SK-N-MC (cell line): ENCODE results near the gene PBX3.

Experiments
- DNase-seq: peaks from one replicate; pipeline ENCODE4 v3.0.0-alpha.2; 2011; ENCODE audit warnings: low read depth, low spot score
- H3K27ac ChIP-seq: fragments of 200-600 bp; sonication (generic); 2 replicates; pipeline ENCODE4 v1.5.1; 2016; ENCODE audit warnings: mixed run types
- H3K36me3 ChIP-seq: fragments of 200-600 bp; sonication (generic); 2 replicates; pipeline ENCODE4 v1.6.1; 2017; ENCODE audit warnings: antibody characterized with exemption, low read length, mixed read lengths; ENCODE audit not compliant: insufficient read depth
- H3K4me3 ChIP-seq: fragments of 200-600 bp; sonication (generic); 2 replicates; pipeline ENCODE4 v1.5.1; 2016
- H3K9ac ChIP-seq: fragments of 200-600 bp; sonication (generic); 2 replicates; pipeline ENCODE4 v1.8.0; 2017; ENCODE audit warnings: mixed run types, mixed read lengths; ENCODE audit not compliant: insufficient read length
- H3K9me3 ChIP-seq: fragments of 200-600 bp; sonication (generic); 2 replicates; pipeline ENCODE4 v1.6.1; 2017; ENCODE audit warnings: low read depth, mild to moderate bottlenecking, antibody characterized with exemption, low read length, moderate library complexity, mixed read lengths
- EZH2 ChIP-seq: fragments of 200-600 bp; sonication (generic); IDR thresholded peaks from one replicate; pipeline ENCODE4 v1.6.1; 2017; ENCODE audit warnings: antibody characterized with exemption
- FOXP2 ChIP-seq: optimal IDR thresholded peaks from 2 replicates; pipeline ENCODE3; 2011; ENCODE audit warnings: mild to moderate bottlenecking, moderate library complexity; ENCODE audit not compliant: insufficient read depth; ENCODE audit errors: extremely low read length, control extremely low read depth
- POLR2AphosphoS5 ChIP-seq: IDR thresholded peaks from 2 replicates; pipeline ENCODE4 v1.6.1; 2012; ENCODE audit warnings: mild to moderate bottlenecking, low read depth, low read length, borderline replicate concordance

The PBX3 gene

GRCh38 chr9:125911861-125912644 lies 164.9 kb downstream of the PBX3 start:
- H3K9ac ChIP-seq, result no peak overlapping the region
- H3K9me3 ChIP-seq, result no peaks in the 10 kb centered on the region
- no peak overlapping the region for H3K27ac ChIP-seq
- H3K36me3 ChIP-seq, result no peaks in the 10 kb centered on the region
- DNase-seq, result no peak
- no peak overlapping the region for H3K4me3 ChIP-seq
- TF ChIP-seq FOXP2 (no peak), POLR2AphosphoS5 (no peak), EZH2 (no peak)

- Histone ChIP-seq H3K36me3 (no peaks in the 10 kb centered on the region), H3K4me3 (no peak overlapping the region), H3K9ac (no peak overlapping the region), H3K9me3 (no peaks in the 10 kb centered on the region), H3K27ac (no peak overlapping the region)
- no peak for TF ChIP-seq EZH2
- TF ChIP-seq POLR2AphosphoS5, result no peak
- TF ChIP-seq FOXP2, result no peak
- no peak for DNase-seq
Measured at GRCh38 chr9:125912667-125913066, 165.5 kb downstream of the PBX3 start.

GRCh38 chr9:125913551-125913950 lies 166.4 kb downstream of the PBX3 start:
- H3K4me3 ChIP-seq, result no peak overlapping the region
- no peak overlapping the region for H3K27ac ChIP-seq
- no peak for TF ChIP-seq FOXP2
- no peak for TF ChIP-seq POLR2AphosphoS5
- no peak for TF ChIP-seq EZH2
- H3K9ac ChIP-seq, result no peak overlapping the region
- no peaks in the 10 kb centered on the region for H3K36me3 ChIP-seq
- no peaks in the 10 kb centered on the region for H3K9me3 ChIP-seq
- DNase-seq, result no peak

GRCh38 chr9:125914411-125914810 lies 167.2 kb downstream of the PBX3 start:
- DNase-seq, result no peak
- peak overlapping the region; percentile 17; the same call in 1 of the 2 replicates for H3K27ac ChIP-seq
- no peak for TF ChIP-seq POLR2AphosphoS5
- TF ChIP-seq FOXP2, result no peak
- no peak for TF ChIP-seq EZH2
- no peaks in the 10 kb centered on the region for H3K36me3 ChIP-seq
- no peak overlapping the region for H3K9ac ChIP-seq
- H3K4me3 ChIP-seq, result no peak overlapping the region
- no peaks in the 10 kb centered on the region for H3K9me3 ChIP-seq

GRCh38 chr9:125915606-125916005 lies 168.4 kb downstream of the PBX3 start:
- no peaks in the 10 kb centered on the region for H3K36me3 ChIP-seq
- H3K4me3 ChIP-seq, result no peak overlapping the region
- TF ChIP-seq EZH2 (no peak), POLR2AphosphoS5 (no peak), FOXP2 (no peak)
- no peak overlapping the region for H3K27ac ChIP-seq
- H3K9ac ChIP-seq, result no peak overlapping the region
- no peak for DNase-seq
- H3K9me3 ChIP-seq, result no peaks in the 10 kb centered on the region

GRCh38 chr9:125919565-125919964 lies 172.4 kb downstream of the PBX3 start:
- Histone ChIP-seq H3K4me3 (no peak overlapping the region), H3K9me3 (no peaks in the 10 kb centered on the region), H3K27ac (peak overlapping the region; percentile 9; the same call in 1 of the 2 replicates), H3K36me3 (no peaks in the 10 kb centered on the region), H3K9ac (no peak overlapping the region)
- DNase-seq, result no peak
- TF ChIP-seq FOXP2, result no peak
- no peak for TF ChIP-seq POLR2AphosphoS5
- no peak for TF ChIP-seq EZH2

- Histone ChIP-seq H3K27ac (peak overlapping the region; percentile 9; the same call in 1 of the 2 replicates), H3K36me3 (no peaks in the 10 kb centered on the region), H3K9me3 (no peaks in the 10 kb centered on the region), H3K4me3 (no peak overlapping the region), H3K9ac (no peak overlapping the region)
- no peak for TF ChIP-seq FOXP2
- no peak for TF ChIP-seq POLR2AphosphoS5
- no peak for TF ChIP-seq EZH2
- DNase-seq, result no peak
Measured at GRCh38 chr9:125920402-125920801, 173.2 kb downstream of the PBX3 start.

GRCh38 chr9:125922854-125923253 lies 175.7 kb downstream of the PBX3 start:
- H3K9me3 ChIP-seq, result no peaks in the 10 kb centered on the region
- H3K36me3 ChIP-seq, result no peaks in the 10 kb centered on the region
- DNase-seq, result no peak
- H3K27ac ChIP-seq, result no peak overlapping the region
- H3K9ac ChIP-seq, result no peak overlapping the region
- H3K4me3 ChIP-seq, result no peak overlapping the region
- TF ChIP-seq POLR2AphosphoS5 (no peak), EZH2 (no peak), FOXP2 (no peak)
